Hepatocyte (in vitro differentiated cells): ENCODE data around the gene KRAS. TPM values are rescaled to one million over a fixed set of nuclear protein-coding genes. Genes with fewer than 3 reads are reported as not detected.

Experiments used
- DNase-seq: peaks from one replicate; pipeline ENCODE4 v3.0.0-alpha.2; 2016; ENCODE audit warnings: low spot score
- H2AFZ ChIP-seq: fragments of 200-600 bp; sonication (generic); 2 replicates; pipeline ENCODE4 v1.6.0; 2016; ENCODE audit warnings: antibody characterized with exemption, mild to moderate bottlenecking
- H3K27ac ChIP-seq: fragments of 200-600 bp; sonication (generic); 2 replicates; pipeline ENCODE4 v1.5.1; 2016; ENCODE audit warnings: mild to moderate bottlenecking
- H3K27me3 ChIP-seq: fragments of 200-600 bp; sonication (generic); 2 replicates; pipeline ENCODE4 v1.6.1; 2016
- H3K36me3 ChIP-seq: fragments of 200-600 bp; sonication (generic); replicated peaks from 2 replicates; pipeline ENCODE4 v1.5.1; 2016; ENCODE audit warnings: low read depth; ENCODE audit not compliant: insufficient read depth
- H3K4me1 ChIP-seq: fragments of 200-600 bp; sonication (generic); 2 replicates; pipeline ENCODE4 v1.5.1; 2016; ENCODE audit warnings: mild to moderate bottlenecking, moderate library complexity; ENCODE audit not compliant: insufficient read depth
- H3K4me2 ChIP-seq: fragments of 200-600 bp; sonication (generic); 2 replicates; pipeline ENCODE4 v1.6.0; 2016
- H3K4me3 ChIP-seq: fragments of 200-600 bp; sonication (generic); 2 replicates; pipeline ENCODE4 v1.5.1; 2016; ENCODE audit warnings: mild to moderate bottlenecking
- H3K79me2 ChIP-seq: fragments of 200-600 bp; sonication (generic); 2 replicates; pipeline ENCODE4 v1.6.0; 2017; ENCODE audit warnings: mild to moderate bottlenecking
- H3K9me2 ChIP-seq: fragments of 200-600 bp; sonication (generic); replicated peaks from 2 replicates; pipeline ENCODE4 v1.6.0; 2017; ENCODE audit warnings: mild to moderate bottlenecking; ENCODE audit not compliant: insufficient read depth
- H3K9me3 ChIP-seq: fragments of 200-600 bp; sonication (generic); 2 replicates; pipeline ENCODE4 v1.5.1; 2016; ENCODE audit warnings: low read depth, mild to moderate bottlenecking
- H4K20me1 ChIP-seq: fragments of 200-600 bp; sonication (generic); 2 replicates; pipeline ENCODE4 v1.6.0; 2016; ENCODE audit warnings: mild to moderate bottlenecking; ENCODE audit not compliant: insufficient read depth, poor library complexity, severe bottlenecking
- EZH2 ChIP-seq: fragments of 200-600 bp; sonication (generic); IDR thresholded peaks from 2 replicates; pipeline ENCODE4 v1.6.1; 2016; ENCODE audit warnings: antibody characterized with exemption, mild to moderate bottlenecking, borderline replicate concordance
- EZH2phosphoT487 ChIP-seq: fragments of 200-600 bp; sonication (generic); IDR thresholded peaks from one replicate; pipeline ENCODE4 v1.6.1; 2018; ENCODE audit warnings: antibody characterized with exemption, mild to moderate bottlenecking, low read depth, moderate library complexity; ENCODE audit not compliant: unreplicated experiment, severe bottlenecking
- WGBS: methylation state at CpG from one replicate; pipeline ENCODE4 v1.1.6; 2016; ENCODE audit warnings: low lambda C conversion rate; ENCODE audit errors: missing lambda C conversion rate; 5-methylcytosine and 5-hydroxymethylcytosine counted together
- polyA plus RNA-seq: library from polyadenylated mRNA; unstranded; fragments of >200 nt; fragmentation: Nextera tagmentation; extraction: Ambion mirVana; gene quantifications from 2 replicates; pipeline ENCODE4 v1.2.1, GENCODE V29; 2016
- total RNA-seq: library from RNA; depleted of rRNA; stranded (reverse); fragments of >200 nt; gene quantifications from 2 replicates; pipeline ENCODE4 v1.2.3, GENCODE V29; 2014
- TF ChIP-seq, protein P1 (sequence below): fragments of 200-600 bp; sonication (generic); IDR thresholded peaks from 2 replicates; pipeline ENCODE4 v1.5.1; 2016; ENCODE audit warnings: antibody characterized with exemption, mild to moderate bottlenecking; ENCODE audit not compliant: poor library complexity

KRAS gene
- total and polyA plus RNA-seq, 2 experiments from 2014 or later, result 42.5 to 43.6 TPM

- Histone ChIP-seq H3K4me1 (no peaks in the 10 kb centered on the region), H2AFZ (no peak overlapping the region), H3K9me2 (no peaks in the 10 kb centered on the region), H4K20me1 (no peaks in the 10 kb centered on the region), H3K9me3 (no peaks in the 10 kb centered on the region), H3K36me3 (no peaks in the 10 kb centered on the region), H3K4me2 (no peak overlapping the region), H3K79me2 (no peaks in the 10 kb centered on the region), H3K27ac (no peak overlapping the region), H3K27me3 (no peaks in the 10 kb centered on the region), H3K4me3 (no peak overlapping the region)
- DNase-seq, result no peak
- TF ChIP-seq, protein P1, sequence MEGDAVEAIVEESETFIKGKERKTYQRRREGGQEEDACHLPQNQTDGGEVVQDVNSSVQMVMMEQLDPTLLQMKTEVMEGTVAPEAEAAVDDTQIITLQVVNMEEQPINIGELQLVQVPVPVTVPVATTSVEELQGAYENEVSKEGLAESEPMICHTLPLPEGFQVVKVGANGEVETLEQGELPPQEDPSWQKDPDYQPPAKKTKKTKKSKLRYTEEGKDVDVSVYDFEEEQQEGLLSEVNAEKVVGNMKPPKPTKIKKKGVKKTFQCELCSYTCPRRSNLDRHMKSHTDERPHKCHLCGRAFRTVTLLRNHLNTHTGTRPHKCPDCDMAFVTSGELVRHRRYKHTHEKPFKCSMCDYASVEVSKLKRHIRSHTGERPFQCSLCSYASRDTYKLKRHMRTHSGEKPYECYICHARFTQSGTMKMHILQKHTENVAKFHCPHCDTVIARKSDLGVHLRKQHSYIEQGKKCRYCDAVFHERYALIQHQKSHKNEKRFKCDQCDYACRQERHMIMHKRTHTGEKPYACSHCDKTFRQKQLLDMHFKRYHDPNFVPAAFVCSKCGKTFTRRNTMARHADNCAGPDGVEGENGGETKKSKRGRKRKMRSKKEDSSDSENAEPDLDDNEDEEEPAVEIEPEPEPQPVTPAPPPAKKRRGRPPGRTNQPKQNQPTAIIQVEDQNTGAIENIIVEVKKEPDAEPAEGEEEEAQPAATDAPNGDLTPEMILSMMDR, result no peak
- no peak for TF ChIP-seq EZH2phosphoT487
- TF ChIP-seq EZH2, result no peak
- 94% methylated on average over 4 of the region's 4 CpGs for WGBS
These were observed 64.5 kb downstream of the KRAS start for GRCh38 chr12:25186038-25186787.

DNA sequence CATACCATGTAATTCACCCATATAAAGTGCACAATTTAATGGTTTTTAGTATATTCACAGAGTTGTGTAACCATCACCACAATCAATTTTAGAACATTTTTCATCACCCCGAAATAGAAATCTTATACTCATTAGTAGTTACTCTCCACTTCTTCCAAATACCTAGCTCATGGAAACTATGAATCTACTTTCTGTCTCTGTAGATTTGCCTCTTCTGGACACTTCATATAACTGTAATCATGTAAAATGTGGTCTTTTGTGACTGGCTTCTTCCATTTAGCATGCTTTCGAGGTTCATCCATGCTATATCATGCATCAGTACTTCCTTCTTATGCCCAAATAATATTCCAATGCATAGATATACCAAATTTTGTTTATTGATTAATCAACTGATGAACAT lies 66.6 kb downstream of the KRAS start:
- no peaks in the 10 kb centered on the region for H4K20me1 ChIP-seq
- no peak overlapping the region for H3K27ac ChIP-seq
- H3K4me2 ChIP-seq, result no peak overlapping the region
- no peak for DNase-seq
- no peaks in the 10 kb centered on the region for H3K79me2 ChIP-seq
- no peak overlapping the region for H3K4me3 ChIP-seq
- H3K4me1 ChIP-seq, result no peaks in the 10 kb centered on the region
- H3K9me3 ChIP-seq, result no peaks in the 10 kb centered on the region
- H3K9me2 ChIP-seq, result no peaks in the 10 kb centered on the region
- 94% methylated on average over 2 of the region's 2 CpGs for WGBS
- no peaks in the 10 kb centered on the region for H3K27me3 ChIP-seq
- TF ChIP-seq, protein P1, result no peak
- no peak for TF ChIP-seq EZH2
- no peak for TF ChIP-seq EZH2phosphoT487
- no peaks in the 10 kb centered on the region for H3K36me3 ChIP-seq
- H2AFZ ChIP-seq, result no peak overlapping the region

GRCh38 chr12:25182765-25183164 lies 68.0 kb downstream of the KRAS start:
- TF ChIP-seq EZH2 (no peak), EZH2phosphoT487 (no peak)
- TF ChIP-seq, protein P1, result no peak
- H3K36me3 ChIP-seq, result no peaks in the 10 kb centered on the region
- H3K4me2 ChIP-seq, result no peak overlapping the region
- H3K4me3 ChIP-seq, result no peak overlapping the region
- H3K79me2 ChIP-seq, result no peaks in the 10 kb centered on the region
- no peaks in the 10 kb centered on the region for H3K4me1 ChIP-seq
- H3K9me2 ChIP-seq, result no peaks in the 10 kb centered on the region
- WGBS, result 90% methylated on average over 3 of the region's 3 CpGs
- H3K9me3 ChIP-seq, result no peaks in the 10 kb centered on the region
- H4K20me1 ChIP-seq, result no peaks in the 10 kb centered on the region
- DNase-seq, result no peak
- H2AFZ ChIP-seq, result no peak overlapping the region
- no peak overlapping the region for H3K27ac ChIP-seq
- no peaks in the 10 kb centered on the region for H3K27me3 ChIP-seq
